HG03378 (cell line): ENCODE measurements around the gene PRCC.

ENCODE experiments used
- ATAC-seq: cut with Tn5 transposase; IDR thresholded peaks from one replicate; pipeline ENCODE4 v1.9.1; 2021; ENCODE audit warnings: mild to moderate bottlenecking, moderate library complexity; ENCODE audit not compliant: unreplicated experiment

PRCC gene

DNA sequence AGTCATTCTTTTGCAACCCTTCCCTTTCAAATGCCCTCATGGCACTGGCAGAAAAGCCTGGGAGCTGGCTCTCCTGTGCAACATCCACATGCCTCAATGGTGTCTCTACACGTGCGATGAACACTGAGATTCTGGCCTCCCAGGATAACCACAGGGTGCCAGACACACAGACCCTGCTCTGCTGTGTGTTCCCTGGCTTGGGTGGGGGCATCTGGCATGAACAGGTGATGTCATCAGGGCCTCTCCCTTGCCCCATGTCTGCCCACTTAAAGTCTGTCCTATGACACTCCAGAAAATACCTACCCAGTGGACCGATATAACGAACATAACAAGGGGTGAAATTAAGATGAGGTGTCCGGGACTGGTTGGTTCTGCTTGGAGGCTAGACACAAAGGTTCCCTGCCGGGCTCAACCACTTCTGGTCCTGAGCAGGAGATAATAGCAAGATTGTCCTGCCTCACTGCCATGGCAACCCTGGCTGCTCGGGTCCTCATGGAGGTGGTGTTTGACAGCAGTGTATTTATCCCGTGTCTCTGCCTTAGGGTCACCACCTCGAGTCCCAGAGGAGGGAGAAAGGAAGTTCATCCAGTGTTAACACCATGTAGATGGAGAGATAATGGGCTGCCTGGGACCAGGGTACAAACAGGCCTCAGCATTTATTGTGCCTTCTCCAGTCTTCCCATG is 72.2 kb downstream of the PRCC start:
- no peak for ATAC-seq

DNA sequence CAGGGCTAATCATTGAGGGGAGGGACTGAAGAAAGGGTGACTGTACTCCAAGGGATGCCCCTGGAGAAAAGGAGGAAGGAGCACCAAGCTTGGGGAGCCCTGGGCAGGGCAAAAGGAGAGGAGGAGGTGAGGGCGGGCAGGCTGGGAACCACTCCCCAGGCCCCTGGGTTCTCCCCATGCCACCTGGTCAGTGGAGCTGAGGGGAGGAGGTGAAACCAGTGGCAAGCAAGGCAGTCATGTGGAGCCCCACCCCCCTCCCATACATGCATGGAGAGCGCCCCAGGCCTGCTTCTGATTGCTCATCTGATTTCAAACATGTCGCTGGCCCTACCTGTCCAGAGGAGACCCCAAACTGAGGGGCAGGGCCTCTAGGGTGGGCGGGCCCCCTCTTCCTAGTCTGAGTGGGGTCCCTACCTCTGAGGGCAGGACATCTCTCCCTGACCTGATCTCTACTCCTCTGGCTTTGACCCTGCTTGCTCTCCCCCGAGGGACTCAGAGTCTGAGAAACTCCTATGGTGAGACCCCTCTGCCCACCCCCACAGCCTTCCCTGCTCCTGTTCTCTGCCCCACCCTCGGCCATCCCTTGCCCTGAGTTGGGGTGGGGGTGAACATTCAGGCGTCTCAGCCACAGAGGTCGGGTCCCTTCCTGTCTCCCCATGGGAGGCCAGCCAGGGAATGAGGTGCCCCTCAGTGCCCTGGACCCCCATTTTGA is 73.0 kb downstream of the PRCC start:
- ATAC-seq, result no peak

DNA sequence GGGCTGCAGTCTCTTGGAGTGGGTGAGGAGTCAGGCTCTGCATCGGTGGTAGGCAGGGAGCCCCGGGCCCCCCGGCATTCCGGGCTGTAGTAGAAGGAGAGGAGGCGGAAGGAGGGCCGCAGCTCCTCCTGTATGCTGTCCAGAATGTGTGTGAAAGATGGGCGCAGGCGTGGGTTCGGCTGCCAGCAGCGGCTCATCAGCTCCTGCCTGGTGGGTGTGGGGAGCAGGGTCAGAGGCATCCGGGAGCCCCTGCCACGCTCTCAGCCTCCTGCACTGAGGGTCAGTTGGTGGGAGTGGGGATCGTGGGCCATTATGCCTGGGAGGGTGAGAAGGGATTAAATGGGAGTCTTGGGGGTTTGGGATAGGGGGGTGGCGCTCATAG is 73.6 kb downstream of the PRCC start:
- no peak for ATAC-seq

DNA sequence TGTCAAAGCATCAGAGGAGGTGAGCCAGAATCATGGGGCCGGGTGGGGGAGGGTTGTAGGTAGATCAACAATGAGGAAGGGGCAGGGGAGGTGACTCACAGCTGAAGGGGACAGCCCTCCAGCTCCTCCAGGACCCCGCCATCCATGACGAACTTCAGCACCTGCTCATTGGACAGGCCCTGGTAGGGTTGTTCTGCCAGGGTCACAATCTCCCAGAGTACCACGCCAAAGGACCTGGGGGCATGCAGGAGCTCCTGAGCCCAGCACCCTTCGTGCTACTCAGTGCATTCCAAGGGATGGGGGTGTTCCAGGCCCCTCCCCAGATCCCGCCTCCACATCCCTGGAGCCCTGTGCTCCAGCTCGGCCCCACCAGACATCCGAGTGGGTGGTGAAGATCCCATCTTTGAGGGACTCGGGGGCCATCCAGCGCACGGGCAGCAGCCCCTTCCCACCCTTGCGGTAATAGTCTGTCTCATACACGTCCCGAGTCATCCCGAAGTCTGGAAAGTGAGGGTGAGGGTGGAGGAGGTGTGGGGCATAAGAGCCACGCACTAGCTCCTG is 74.0 kb downstream of the PRCC start:
- ATAC-seq, result no peak

DNA sequence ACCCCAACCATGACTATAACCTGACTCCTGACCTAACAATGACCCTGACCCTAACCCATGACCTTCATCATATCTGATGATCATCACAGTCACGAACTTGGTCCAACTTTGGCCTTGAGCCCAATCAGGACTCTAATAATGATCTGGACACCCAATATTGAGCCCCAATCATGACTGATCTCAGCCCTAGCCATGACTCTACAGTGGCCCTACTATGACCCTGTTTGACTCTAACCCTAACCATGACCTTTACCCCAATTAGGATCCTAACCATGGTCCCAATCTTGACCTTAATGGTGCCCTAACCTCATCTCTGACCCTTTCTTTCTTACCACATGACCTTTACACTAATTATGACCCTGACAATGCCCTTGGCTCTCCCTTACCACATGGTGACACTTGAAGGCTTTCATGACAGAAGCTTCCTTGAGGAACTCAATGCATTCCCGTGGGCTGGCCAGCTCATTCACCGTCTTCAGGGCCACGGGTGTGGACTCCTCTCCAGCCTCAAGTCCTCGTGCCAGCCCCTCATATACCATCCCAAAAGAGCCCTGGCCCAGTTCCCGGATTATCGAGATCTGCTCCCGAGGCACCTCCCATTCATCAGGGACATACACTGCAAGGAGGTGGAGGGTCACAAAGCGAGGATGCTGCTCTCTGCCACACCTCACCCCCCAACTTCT is 75.4 kb downstream of the PRCC start:
- no peak for ATAC-seq

DNA sequence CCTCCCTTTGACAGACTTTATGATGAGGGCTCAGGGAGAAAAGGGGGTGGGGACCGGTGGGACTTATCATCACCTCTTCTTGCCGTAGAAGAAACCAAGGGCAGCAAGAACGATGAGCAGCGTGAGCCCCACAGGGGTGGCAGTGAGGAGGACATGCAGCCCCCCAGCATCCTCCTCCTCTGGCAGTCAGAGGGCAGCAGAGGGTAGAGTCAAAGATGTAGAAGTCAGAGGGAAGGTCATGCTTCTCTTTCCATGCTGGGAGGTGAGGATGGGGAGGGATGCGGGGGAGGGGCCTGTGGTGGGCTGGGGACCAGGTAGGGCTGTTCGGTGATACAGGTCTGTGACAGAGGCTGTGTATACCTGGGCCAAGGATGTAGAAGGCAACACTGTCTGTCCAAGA is 76.8 kb downstream of the PRCC start:
- no peak for ATAC-seq

DNA sequence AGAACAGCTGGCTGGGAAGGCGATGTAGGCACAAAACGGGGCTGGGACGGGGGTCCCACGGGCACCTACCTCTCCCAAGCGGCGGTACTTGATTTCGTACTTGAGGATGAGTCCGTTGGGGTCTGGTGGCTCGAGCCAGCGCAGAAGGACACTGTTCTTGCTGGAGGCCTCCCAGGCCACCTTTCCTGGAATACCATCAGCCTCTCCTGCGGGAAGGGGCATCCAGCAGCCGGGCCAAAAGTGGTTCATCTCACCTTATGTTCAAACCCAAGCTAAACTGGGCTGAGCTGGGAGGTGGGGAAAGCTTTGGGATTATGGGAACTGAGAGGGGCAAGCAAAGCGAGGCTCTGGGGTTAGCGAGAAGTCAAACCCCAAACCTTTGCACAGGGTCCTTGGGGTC is 77.3 kb downstream of the PRCC start:
- ATAC-seq, result no peak

- ATAC-seq, result no peak
Observed at GRCh38 chr1:156845055-156845952, 78.0 kb downstream of the PRCC start.

DNA sequence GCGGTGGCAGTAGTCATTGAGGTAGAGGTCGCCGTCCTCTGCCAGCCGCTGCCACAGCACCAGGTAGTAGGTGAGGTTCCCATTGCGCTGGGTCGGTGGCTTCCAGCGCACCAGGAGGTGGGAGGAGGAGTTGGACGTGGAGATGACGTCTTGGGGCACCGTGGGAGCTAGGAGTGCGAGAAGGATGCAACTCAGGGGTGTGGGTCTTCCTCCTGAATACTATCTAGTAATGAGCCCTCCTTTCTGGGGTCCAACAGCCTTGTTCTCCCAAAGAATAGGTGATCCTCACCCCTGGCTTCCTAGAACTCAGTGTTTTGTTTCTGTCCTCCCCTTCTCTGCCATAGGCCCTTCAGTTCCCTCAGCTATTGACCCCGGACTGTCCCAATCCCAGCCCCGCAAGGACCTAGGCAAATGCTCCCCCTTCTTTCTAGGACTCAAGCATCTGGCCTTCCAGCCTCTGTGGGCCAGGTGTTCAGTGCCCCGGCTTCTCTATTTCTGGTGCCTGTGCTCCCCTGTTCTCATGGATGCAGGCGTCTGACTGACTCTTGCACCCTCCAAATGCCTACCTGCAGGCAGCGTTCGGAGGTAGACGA is 78.7 kb downstream of the PRCC start:
- ATAC-seq, result no peak

DNA sequence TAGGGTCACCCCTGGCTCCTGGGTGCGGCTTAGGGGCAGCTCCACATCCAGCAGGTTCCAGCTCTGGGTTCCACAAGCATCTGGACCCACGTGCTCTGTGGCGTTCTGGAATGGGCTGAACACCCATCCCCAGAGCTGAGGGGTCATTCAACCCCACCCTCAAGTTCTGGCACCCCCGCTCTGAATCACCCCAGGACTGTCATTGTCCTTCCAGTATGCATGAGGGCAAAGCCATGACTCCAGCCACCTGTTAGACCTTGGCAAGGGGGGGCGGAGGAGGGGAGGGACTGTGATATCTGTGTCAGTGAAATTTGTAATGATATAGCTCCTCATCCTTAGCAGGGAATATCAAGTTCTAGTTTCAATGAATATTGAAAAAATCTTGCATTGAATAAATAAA is 79.3 kb downstream of the PRCC start:
- no peak for ATAC-seq

GRCh38 chr1:156847591-156848460 is 80.5 kb downstream of the PRCC start:
- no peak for ATAC-seq

DNA sequence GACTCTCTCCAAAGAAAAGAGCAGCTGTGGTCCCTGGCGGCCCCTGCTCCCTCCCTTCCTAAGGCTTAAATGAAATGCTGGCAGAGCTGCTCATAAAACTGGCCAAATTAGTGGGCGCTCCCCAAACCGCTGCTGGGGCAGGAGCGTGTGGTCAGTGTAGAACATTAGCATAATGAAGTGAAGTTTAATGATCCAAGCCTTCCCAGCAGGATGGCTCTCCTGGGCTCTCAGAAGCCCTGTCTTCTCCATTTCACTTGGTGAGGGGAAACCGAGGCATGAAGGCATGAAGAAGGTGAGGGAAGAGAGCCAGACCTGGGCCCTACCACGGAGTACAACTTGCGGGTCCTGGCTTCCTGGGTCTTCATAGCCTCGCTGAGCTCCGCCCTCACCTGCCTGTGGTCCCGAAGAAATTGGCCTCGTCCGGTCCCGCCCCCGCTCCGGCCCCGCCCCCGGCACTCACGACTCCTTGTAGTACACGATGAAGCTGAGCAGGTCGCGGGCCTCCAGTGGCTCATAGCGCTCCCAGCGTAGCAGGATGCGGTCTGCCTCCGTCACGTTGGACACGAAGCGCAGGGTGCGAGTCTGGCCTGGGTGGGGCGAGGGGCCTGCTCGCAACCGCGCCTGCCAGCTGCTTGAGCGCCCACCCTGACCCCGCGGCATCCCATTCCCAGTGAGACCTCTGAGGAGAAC is 81.3 kb downstream of the PRCC start:
- no peak for ATAC-seq

- no peak for ATAC-seq
Observed at GRCh38 chr1:156849151-156849496, 81.8 kb downstream of the PRCC start.
